ENCODE data around the gene WIZ.

- TF ChIP-seq CTCF (conservative IDR thresholded peaks at IDR 0.05; ENCODE audit: low read depth, low read length) (no peak), MAFK (IDR thresholded peaks at IDR 0.05; ENCODE audit: low read depth, low read length) (no peak)
These were observed 70.4 kb downstream of the WIZ start, which contains the start of gene AKAP8 for GRCh38 chr19:15379083-15379998.

Measured in IMR-90 (cell line).